ENCODE measurements around the gene TNFRSF1B. TPM values are rescaled to one million over a fixed set of nuclear protein-coding genes. Genes with fewer than 3 reads are reported as not detected.

The TNFRSF1B gene
- total RNA-seq, 1 donor from 2014 or later = 3.3 TPM

GRCh38 chr1:12168451-12169160, 1.8 kb downstream of the TNFRSF1B start:
- Mint-ChIP-seq H3K4me1 (ENCODE audit: unreplicated experiment) (peaks cover 14% of the 10 kb centered on the region), H3K27ac (no peak overlapping the region), H3K27me3 (peaks cover 41% of the 10 kb centered on the region), H3K9me3 (no peaks in the 10 kb centered on the region), H3K4me3 (peak overlapping the region; percentile 82), H3K36me3 (no peaks in the 10 kb centered on the region)
- no peak for DNase-seq (ENCODE audit: extremely low spot score, unreplicated experiment)
- TF ChIP-seq, protein P1, sequence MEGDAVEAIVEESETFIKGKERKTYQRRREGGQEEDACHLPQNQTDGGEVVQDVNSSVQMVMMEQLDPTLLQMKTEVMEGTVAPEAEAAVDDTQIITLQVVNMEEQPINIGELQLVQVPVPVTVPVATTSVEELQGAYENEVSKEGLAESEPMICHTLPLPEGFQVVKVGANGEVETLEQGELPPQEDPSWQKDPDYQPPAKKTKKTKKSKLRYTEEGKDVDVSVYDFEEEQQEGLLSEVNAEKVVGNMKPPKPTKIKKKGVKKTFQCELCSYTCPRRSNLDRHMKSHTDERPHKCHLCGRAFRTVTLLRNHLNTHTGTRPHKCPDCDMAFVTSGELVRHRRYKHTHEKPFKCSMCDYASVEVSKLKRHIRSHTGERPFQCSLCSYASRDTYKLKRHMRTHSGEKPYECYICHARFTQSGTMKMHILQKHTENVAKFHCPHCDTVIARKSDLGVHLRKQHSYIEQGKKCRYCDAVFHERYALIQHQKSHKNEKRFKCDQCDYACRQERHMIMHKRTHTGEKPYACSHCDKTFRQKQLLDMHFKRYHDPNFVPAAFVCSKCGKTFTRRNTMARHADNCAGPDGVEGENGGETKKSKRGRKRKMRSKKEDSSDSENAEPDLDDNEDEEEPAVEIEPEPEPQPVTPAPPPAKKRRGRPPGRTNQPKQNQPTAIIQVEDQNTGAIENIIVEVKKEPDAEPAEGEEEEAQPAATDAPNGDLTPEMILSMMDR (conservative IDR thresholded peaks at IDR 0.05) = no peak

GRCh38 chr1:12169442-12170135, 2.8 kb downstream of the TNFRSF1B start:
- no peak overlapping the region for H3K27ac Mint-ChIP-seq

DNA sequence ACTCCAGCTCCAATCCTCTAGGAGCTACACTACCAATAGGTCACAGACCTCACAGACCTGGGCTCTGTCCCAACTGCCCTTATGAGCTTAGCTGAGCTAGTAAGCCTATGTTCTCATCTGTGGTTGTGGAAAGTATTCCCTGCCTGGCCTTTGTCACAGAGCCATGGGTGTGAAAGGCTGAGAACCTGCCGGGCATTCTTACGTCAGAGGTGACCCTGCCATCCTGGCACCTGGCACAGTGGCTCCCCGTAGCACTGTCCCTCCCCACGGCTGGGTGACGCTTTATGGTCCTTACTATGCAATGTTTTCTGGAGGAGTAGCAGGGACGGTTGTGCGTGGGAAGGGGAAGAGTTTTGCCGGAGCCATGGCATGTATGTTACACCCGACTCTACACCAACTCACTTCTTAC, 3.5 kb downstream of the TNFRSF1B start:
- H3K27ac Mint-ChIP-seq = no peak overlapping the region
- peaks cover 41% of the 10 kb centered on the region for H3K27me3 Mint-ChIP-seq
- no peak for DNase-seq (ENCODE audit: extremely low spot score, unreplicated experiment)
- no peak overlapping the region for H3K4me3 Mint-ChIP-seq
- no peaks in the 10 kb centered on the region for H3K9me3 Mint-ChIP-seq
- TF ChIP-seq, protein P1 (conservative IDR thresholded peaks at IDR 0.05) = no peak
- H3K36me3 Mint-ChIP-seq = no peaks in the 10 kb centered on the region
- peaks cover 20% of the 10 kb centered on the region for H3K4me1 Mint-ChIP-seq (ENCODE audit: unreplicated experiment)

More at GRCh38 chr1:12169442-12170135, 2.8 kb downstream of the TNFRSF1B start:
- no peaks in the 10 kb centered on the region for H3K9me3 Mint-ChIP-seq
- DNase-seq (ENCODE audit: extremely low spot score, unreplicated experiment) = no peak
- H3K4me3 Mint-ChIP-seq = no peak overlapping the region
- peaks cover 41% of the 10 kb centered on the region for H3K27me3 Mint-ChIP-seq
- TF ChIP-seq, protein P1 (conservative IDR thresholded peaks at IDR 0.05) = no peak
- H3K36me3 Mint-ChIP-seq = no peaks in the 10 kb centered on the region
- H3K4me1 Mint-ChIP-seq (ENCODE audit: unreplicated experiment) = peaks cover 15% of the 10 kb centered on the region

DNA sequence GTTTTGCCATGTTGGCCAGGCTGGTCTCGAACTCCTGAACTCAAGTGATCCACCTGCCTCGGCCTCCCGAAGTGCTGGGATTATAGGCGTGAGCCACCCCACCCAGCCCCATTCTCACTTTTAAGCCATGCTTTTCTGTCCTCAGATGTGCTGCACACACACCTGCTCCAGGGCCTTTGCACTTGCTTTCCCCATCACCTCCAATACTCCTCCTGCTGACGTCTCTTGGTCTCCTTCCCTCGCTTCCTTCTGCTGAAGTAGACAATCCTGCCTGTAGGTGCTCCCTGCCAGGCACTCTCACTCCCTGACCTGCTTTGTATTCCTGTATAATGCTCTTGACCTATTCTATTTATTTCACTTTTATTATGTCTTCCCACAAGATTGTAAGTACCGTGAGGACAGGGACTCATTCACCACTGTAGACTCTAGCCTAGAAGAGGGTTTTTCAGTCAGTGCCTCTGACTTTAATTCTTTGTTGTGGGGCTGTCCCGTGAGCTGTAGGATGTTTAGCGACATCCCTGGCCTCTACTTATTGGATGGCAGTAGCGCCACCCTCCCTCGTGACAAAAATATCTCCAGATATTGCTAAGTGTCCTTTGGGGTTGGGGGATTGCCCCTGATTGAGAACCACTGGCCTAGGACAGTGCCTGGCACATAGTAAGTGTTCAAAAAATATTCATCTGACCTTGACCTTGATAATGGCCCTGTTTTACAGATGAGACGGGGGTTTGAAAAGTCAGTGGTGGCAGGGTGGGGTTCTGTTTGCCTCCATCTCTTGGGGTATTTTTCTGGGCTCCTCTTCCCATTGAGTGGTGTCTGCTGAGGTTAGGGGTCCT, 4.6 kb downstream of the TNFRSF1B start:
- H3K4me3 Mint-ChIP-seq = no peak overlapping the region
- H3K9me3 Mint-ChIP-seq = no peaks in the 10 kb centered on the region
- no peak overlapping the region for H3K27ac Mint-ChIP-seq
- peaks cover 24% of the 10 kb centered on the region for H3K4me1 Mint-ChIP-seq (ENCODE audit: unreplicated experiment)
- TF ChIP-seq, protein P1 (conservative IDR thresholded peaks at IDR 0.05) = no peak
- H3K27me3 Mint-ChIP-seq = peaks cover 34% of the 10 kb centered on the region
- no peak for DNase-seq (ENCODE audit: extremely low spot score, unreplicated experiment)
- H3K36me3 Mint-ChIP-seq = no peaks in the 10 kb centered on the region

DNA sequence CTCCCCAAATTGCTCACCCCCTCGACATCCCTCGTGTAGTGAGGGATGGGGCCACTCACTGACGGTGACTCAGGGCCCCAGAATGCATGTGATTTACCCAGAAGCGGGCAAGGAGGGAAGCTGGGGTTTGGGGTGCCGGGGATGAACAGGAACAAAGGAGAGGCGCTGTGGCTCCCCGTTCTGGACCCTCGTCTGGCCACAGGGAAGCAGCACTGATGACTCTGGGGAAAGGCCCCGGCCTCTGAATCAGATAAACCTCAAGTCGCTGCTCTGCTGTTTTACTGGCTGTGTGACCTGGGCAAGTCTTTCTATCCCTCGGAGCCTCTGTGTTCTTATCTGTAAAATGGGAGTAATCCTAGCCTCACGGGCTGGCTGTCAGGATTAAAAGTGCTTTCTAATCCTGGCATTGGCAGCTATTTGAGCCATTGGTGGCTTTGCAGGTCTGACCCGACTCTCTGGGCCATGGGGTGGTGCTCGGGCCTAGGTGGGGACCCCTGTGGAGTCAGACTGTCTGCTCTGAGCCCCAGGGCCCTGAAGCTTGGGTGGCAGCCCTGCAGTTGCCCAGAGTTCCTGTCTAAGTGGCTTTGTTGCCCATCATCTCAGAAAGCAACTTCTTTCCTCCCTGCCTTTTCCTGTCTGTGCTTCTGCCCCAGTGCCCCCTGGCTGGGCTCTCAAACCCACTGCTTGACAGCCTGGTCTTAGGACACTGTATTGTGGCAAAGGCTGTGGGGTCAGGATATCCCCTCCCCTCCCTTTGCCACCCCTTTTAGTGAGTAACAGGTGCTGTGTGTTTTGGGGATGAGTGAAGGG, 5.5 kb downstream of the TNFRSF1B start:
- DNase-seq (ENCODE audit: extremely low spot score, unreplicated experiment) = no peak
- TF ChIP-seq, protein P1 (conservative IDR thresholded peaks at IDR 0.05) = no peak
- Mint-ChIP-seq H3K4me1 (ENCODE audit: unreplicated experiment) (peaks cover 24% of the 10 kb centered on the region), H3K4me3 (no peak overlapping the region), H3K27me3 (peaks cover 32% of the 10 kb centered on the region), H3K27ac (no peak overlapping the region), H3K36me3 (no peaks in the 10 kb centered on the region), H3K9me3 (no peaks in the 10 kb centered on the region)

Measured in type B pancreatic cell (in vitro differentiated cells).